ENCODE measurements around the gene RNF31. TPM values are rescaled to one million over a fixed set of nuclear protein-coding genes. Genes with fewer than 3 reads are reported as not detected.

The RNF31 gene
- total RNA-seq, 2 donors from 2014 or later: 75.5 to 82.9 TPM

DNA sequence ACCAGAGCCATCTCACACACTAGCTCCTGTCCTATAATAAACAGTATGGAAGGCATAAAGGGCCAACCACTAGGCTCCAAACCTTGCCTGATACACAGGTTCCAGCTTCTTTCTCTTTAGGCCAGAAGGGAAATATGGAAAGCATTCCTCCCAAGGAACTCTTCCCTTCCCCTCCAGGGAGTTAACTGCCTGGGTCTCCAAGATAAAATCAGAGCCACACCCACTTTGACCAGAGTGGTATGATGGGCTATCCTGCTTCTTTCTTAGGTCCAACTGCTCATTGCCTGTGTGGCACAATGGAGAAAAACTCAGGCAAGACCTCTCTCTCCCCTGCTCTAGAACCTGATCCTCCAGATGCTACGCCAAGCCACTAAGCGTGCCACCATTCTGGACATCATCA is 60.3 kb downstream of the RNF31 start:
- Histone ChIP-seq H3K27me3 (ENCODE audit: control insufficient read depth, insufficient read depth, low read length, poor library complexity, severe bottlenecking) (no peaks in the 10 kb centered on the region), H3K9ac (ENCODE audit: extremely low read depth, low read length, poor library complexity, severe bottlenecking) (no peak overlapping the region), H3K36me3 (ENCODE audit: control insufficient read depth, insufficient read depth, low read length) (peaks cover 67% of the 10 kb centered on the region), H3K27ac (ENCODE audit: low read depth, low read length) (no peak overlapping the region), H3K4me3 (ENCODE audit: low read length) (no peak overlapping the region), H3K4me1 (ENCODE audit: control insufficient read depth, insufficient read depth, low read length) (no peaks in the 10 kb centered on the region), H3K9me3 (ENCODE audit: control insufficient read depth, low read length) (peaks cover 7% of the 10 kb centered on the region)
- 90 to 100% methylated on average over 1 to 2 of the region's 2 CpGs for WGBS, 2 experiments (ENCODE audit: insufficient coverage in 1 of 2, insufficient read length in 1 of 2)
- H3K9me3 Mint-ChIP-seq: peaks cover 7% of the 10 kb centered on the region
- peaks cover 76% of the 10 kb centered on the region for H3K36me3 Mint-ChIP-seq (ENCODE audit: low read depth)
- H3K4me1 Mint-ChIP-seq: no peaks in the 10 kb centered on the region
- H3K27me3 Mint-ChIP-seq (ENCODE audit: insufficient read depth): no peaks in the 10 kb centered on the region
- TF ChIP-seq, protein P1, sequence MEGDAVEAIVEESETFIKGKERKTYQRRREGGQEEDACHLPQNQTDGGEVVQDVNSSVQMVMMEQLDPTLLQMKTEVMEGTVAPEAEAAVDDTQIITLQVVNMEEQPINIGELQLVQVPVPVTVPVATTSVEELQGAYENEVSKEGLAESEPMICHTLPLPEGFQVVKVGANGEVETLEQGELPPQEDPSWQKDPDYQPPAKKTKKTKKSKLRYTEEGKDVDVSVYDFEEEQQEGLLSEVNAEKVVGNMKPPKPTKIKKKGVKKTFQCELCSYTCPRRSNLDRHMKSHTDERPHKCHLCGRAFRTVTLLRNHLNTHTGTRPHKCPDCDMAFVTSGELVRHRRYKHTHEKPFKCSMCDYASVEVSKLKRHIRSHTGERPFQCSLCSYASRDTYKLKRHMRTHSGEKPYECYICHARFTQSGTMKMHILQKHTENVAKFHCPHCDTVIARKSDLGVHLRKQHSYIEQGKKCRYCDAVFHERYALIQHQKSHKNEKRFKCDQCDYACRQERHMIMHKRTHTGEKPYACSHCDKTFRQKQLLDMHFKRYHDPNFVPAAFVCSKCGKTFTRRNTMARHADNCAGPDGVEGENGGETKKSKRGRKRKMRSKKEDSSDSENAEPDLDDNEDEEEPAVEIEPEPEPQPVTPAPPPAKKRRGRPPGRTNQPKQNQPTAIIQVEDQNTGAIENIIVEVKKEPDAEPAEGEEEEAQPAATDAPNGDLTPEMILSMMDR (conservative IDR thresholded peaks at IDR 0.05): no peak
- DNase-seq: no peak
- no peak overlapping the region for H3K27ac Mint-ChIP-seq
- no peak overlapping the region for H3K4me3 Mint-ChIP-seq

Small RNA genes within 50 kb of the gene (microRNA-seq; reads per million reads assigned to microRNA genes)
- not detected for gene MIR7703 (ENCODE audit: borderline microRNAs expressed)

Other genes starting within 250 kb of the RNF31 start
- 10 to 100 TPM; 18.3 to 20.9 TPM for gene DHRS4, start 193.7 kb upstream of the RNF31 start, total RNA-seq
- 10 to 100 TPM; 16.7 to 17.3 TPM for gene DHRS4L2, start 158.6 kb upstream of the RNF31 start, total RNA-seq
- gene CARMIL3, start 95.5 kb upstream of the RNF31 start, total RNA-seq: 1 to 10 TPM; 2.1 to 4.4 TPM
- not detected for gene CPNE6, start 75.9 kb upstream of the RNF31 start, total RNA-seq
- 10 to 100 TPM; 37.7 to 42.8 TPM for gene PCK2, start 53.2 kb upstream of the RNF31 start, total RNA-seq
- gene DCAF11, start 32.7 kb upstream of the RNF31 start, total RNA-seq: 10 to 100 TPM; 71.1 to 72.2 TPM
- 1 to 10 TPM; 1.9 TPM for gene NRL, start 32.5 kb upstream of the RNF31 start, total RNA-seq
- gene FITM1, start 16.8 kb upstream of the RNF31 start, total RNA-seq: 1 to 10 TPM in 1 of 2 donors, not detected in 1; 1.1 TPM
- 100 to 1,000 TPM in 1 of 2 donors, 10 to 100 TPM in 1; 68.6 to 108 TPM for gene PSME1, start 11.3 kb upstream of the RNF31 start, total RNA-seq
- gene EMC9, start 5.9 kb upstream of the RNF31 start, total RNA-seq: 10 to 100 TPM; 34.0 to 39.5 TPM
- gene PSME2, start 888 bp upstream of the RNF31 start, total RNA-seq: 100 to 1,000 TPM; 106 to 112 TPM
- 10 to 100 TPM; 13.6 to 26.9 TPM for gene IRF9, start 13.8 kb downstream of the RNF31 start, total RNA-seq
- 10 to 100 TPM; 60.3 to 98.3 TPM for gene REC8, start 24.6 kb downstream of the RNF31 start, total RNA-seq
- gene IPO4, start 41.3 kb downstream of the RNF31 start, total RNA-seq: 10 to 100 TPM; 56.3 to 67.4 TPM
- gene TM9SF1, start 47.9 kb downstream of the RNF31 start, total RNA-seq: 10 to 100 TPM; 37.4 to 40.8 TPM
- gene TSSK4, start 58.2 kb downstream of the RNF31 start, total RNA-seq: under 1 TPM; 0.38 to 0.51 TPM
- gene CHMP4A, start 66.0 kb downstream of the RNF31 start, total RNA-seq: 10 to 100 TPM; 38.8 to 44.3 TPM
- gene MDP1, start 68.6 kb downstream of the RNF31 start, total RNA-seq: 10 to 100 TPM; 21.0 to 25.0 TPM
- gene NEDD8, start 84.9 kb downstream of the RNF31 start, total RNA-seq: 100 to 1,000 TPM; 210 to 267 TPM
- 10 to 100 TPM; 56.1 to 63.1 TPM for gene GMPR2, start 85.4 kb downstream of the RNF31 start, total RNA-seq
- gene TINF2, start 95.1 kb downstream of the RNF31 start, total RNA-seq: 10 to 100 TPM; 43.4 to 43.5 TPM
- 1 to 10 TPM; 1.6 to 3.4 TPM for gene TGM1, start 115.7 kb downstream of the RNF31 start, total RNA-seq
- 10 to 100 TPM; 20.2 to 20.5 TPM for gene RABGGTA, start 124.1 kb downstream of the RNF31 start, total RNA-seq
- 10 to 100 TPM; 21.2 to 22.5 TPM for gene DHRS1, start 152.3 kb downstream of the RNF31 start, total RNA-seq
- gene NOP9, start 152.4 kb downstream of the RNF31 start, total RNA-seq: 10 to 100 TPM; 31.1 to 32.0 TPM
- 1 to 10 TPM in 1 of 2 donors, under 1 TPM in 1; 0.97 to 3.1 TPM for gene CIDEB, start 160.5 kb downstream of the RNF31 start, total RNA-seq
- 1 to 10 TPM; 7.4 to 9.5 TPM for gene LTB4R2, start 162.6 kb downstream of the RNF31 start, total RNA-seq
- 1 to 10 TPM; 6.4 to 6.6 TPM for gene LTB4R, start 164.0 kb downstream of the RNF31 start, total RNA-seq
- not detected for gene ADCY4, start 187.6 kb downstream of the RNF31 start, total RNA-seq
- gene RIPK3, start 192.5 kb downstream of the RNF31 start, total RNA-seq: not detected
- gene NFATC4, start 220.7 kb downstream of the RNF31 start, total RNA-seq: 10 to 100 TPM; 24.8 to 34.1 TPM